HG02970 (cell line): ENCODE measurements around the gene OR5A1.

ENCODE experiments used
- ATAC-seq: cut with Tn5 transposase; IDR thresholded peaks from one replicate; pipeline ENCODE4 v1.9.1; 2021; ENCODE audit warnings: mild to moderate bottlenecking, moderate library complexity, moderate number of reproducible peaks; ENCODE audit not compliant: unreplicated experiment, low FRiP score

OR5A1 gene

DNA sequence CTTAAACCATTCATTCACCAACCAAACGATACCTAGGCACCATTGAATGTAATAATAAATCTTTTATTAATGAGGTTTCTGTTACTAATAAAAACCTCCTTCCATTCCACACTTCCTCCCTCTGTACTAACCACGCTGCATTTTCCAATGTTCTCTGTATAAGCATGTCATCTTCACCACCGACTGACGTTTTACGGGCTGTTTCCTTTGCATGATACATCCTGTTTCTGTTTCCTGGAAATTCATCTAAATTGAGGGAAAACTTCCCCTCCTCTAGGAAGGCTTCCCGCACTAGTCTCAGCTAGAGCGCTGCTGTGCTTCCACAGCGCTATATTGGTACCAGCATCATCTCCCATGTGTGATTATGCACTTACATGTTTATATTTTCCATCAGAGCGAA is 38.9 kb downstream of the OR5A1 start:
- no peak for ATAC-seq

DNA sequence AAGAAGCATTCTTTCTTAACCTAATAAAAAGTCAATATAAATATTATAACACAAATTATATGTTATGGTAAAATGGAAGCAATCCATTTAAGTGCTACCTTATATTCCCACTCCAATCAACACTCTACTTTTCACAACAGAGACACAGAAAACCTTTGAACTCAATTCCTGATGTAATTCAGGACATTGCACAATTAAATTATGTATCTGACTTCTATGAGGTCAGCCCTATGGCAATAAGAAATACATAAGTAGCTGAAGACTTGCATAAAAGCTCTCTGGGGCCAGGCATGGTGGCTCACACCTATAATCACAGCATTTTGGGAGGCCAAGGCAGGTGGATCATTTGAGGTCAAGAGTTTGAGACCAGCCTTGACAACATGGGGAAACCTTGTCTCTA is 43.6 kb downstream of the OR5A1 start:
- no peak for ATAC-seq

DNA sequence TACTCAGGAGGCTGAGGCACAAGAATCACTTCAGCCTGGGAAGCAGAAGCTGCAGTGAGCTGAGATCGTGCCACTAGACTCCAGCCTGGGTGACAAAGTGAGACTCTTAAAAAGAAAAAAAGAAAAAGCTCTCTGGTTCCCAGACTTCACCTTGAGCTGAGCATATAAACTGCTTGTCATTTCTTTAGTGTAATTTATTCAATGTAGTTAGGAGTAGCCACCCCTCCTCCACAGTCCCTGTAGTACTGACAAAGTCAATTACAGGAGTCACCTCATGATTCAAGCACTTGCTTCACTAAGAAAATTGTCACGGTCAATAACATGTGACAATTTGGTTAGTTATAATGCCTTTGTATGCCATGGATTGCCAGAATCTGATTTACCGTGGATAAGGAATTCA is 44.1 kb downstream of the OR5A1 start:
- no peak for ATAC-seq
